ENCODE measurements around the gene TMEM187.

GRCh38 chrX:153969904-153970356 is 2.6 kb upstream of the TMEM187 start:
- TF ChIP-seq, protein P1, sequence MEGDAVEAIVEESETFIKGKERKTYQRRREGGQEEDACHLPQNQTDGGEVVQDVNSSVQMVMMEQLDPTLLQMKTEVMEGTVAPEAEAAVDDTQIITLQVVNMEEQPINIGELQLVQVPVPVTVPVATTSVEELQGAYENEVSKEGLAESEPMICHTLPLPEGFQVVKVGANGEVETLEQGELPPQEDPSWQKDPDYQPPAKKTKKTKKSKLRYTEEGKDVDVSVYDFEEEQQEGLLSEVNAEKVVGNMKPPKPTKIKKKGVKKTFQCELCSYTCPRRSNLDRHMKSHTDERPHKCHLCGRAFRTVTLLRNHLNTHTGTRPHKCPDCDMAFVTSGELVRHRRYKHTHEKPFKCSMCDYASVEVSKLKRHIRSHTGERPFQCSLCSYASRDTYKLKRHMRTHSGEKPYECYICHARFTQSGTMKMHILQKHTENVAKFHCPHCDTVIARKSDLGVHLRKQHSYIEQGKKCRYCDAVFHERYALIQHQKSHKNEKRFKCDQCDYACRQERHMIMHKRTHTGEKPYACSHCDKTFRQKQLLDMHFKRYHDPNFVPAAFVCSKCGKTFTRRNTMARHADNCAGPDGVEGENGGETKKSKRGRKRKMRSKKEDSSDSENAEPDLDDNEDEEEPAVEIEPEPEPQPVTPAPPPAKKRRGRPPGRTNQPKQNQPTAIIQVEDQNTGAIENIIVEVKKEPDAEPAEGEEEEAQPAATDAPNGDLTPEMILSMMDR (conservative IDR thresholded peaks at IDR 0.05; ENCODE audit: low read depth, low read length) = no peak
- no peak for TF ChIP-seq POLR2A (IDR thresholded peaks at IDR 0.05; ENCODE audit: low read depth, low read length)
- no peak for TF ChIP-seq BHLHE40 (IDR thresholded peaks at IDR 0.05; ENCODE audit: low read depth, low read length)
- TF ChIP-seq FOS (IDR thresholded peaks at IDR 0.05; ENCODE audit: low read depth, low read length) = no peak
- no peak for TF ChIP-seq ELK1 (IDR thresholded peaks at IDR 0.05; ENCODE audit: borderline replicate concordance, low read depth, low read length)
- no peak for TF ChIP-seq SMC3 (IDR thresholded peaks at IDR 0.05; ENCODE audit: low read depth, low read length)
- TF ChIP-seq CEBPB (IDR thresholded peaks at IDR 0.05; ENCODE audit: low read depth, low read length) = no peak
- no peak for TF ChIP-seq RFX5 (IDR thresholded peaks at IDR 0.05; ENCODE audit: low read depth, low read length)
- TF ChIP-seq MAFK (IDR thresholded peaks at IDR 0.05; ENCODE audit: low read depth, low read length) = no peak
- TF ChIP-seq CHD1 (IDR thresholded peaks at IDR 0.05; ENCODE audit: low read depth, low read length) = no peak

Data from IMR-90 (cell line).